ENCODE measurements around the gene ANKRD34B. TPM values are rescaled to one million over a fixed set of nuclear protein-coding genes. Genes with fewer than 3 reads are reported as not detected.

ANKRD34B gene
- polyA plus RNA-seq, 2 of the 4 experiments (the other 2 are of a cell fraction) = 0.01 TPM

GRCh38 chr5:80609692-80610091 is 39.6 kb upstream of the ANKRD34B start:
- no peak for TF ChIP-seq HOXB5 (CRISPR knock-in tag; IDR thresholded peaks at IDR 0.05)
- no peak for TF ChIP-seq TFCP2L1 (CRISPR knock-in tag; IDR thresholded peaks at IDR 0.05)
- TF ChIP-seq ESRRA (IDR thresholded peaks at IDR 0.05; ENCODE audit: borderline replicate concordance, low read length) = no peak
- no peak for TF ChIP-seq JUN (IDR thresholded peaks at IDR 0.05)
- no peak for TF ChIP-seq KDM1A (IDR thresholded peaks at IDR 0.05; ENCODE audit: low read depth)
- no peak for TF ChIP-seq EHMT2 (IDR thresholded peaks at IDR 0.05; ENCODE audit: low read depth)
- no peak for TF ChIP-seq EHF (CRISPR knock-in tag; IDR thresholded peaks at IDR 0.05)
- no peak for TF ChIP-seq HMGXB4 (CRISPR knock-in tag; IDR thresholded peaks at IDR 0.05; ENCODE audit: borderline replicate concordance)
- TF ChIP-seq CBX2 (IDR thresholded peaks at IDR 0.05; ENCODE audit: borderline replicate concordance, low read depth) = no peak
- TF ChIP-seq RCOR1 (IDR thresholded peaks at IDR 0.05; ENCODE audit: low read depth, low read length) = no peak
- no peak for TF ChIP-seq MYC (IDR thresholded peaks at IDR 0.05; ENCODE audit: borderline replicate concordance, low read length)
- no peak for TF ChIP-seq NR3C1 (IDR thresholded peaks at IDR 0.05)
- TF ChIP-seq, protein P1, sequence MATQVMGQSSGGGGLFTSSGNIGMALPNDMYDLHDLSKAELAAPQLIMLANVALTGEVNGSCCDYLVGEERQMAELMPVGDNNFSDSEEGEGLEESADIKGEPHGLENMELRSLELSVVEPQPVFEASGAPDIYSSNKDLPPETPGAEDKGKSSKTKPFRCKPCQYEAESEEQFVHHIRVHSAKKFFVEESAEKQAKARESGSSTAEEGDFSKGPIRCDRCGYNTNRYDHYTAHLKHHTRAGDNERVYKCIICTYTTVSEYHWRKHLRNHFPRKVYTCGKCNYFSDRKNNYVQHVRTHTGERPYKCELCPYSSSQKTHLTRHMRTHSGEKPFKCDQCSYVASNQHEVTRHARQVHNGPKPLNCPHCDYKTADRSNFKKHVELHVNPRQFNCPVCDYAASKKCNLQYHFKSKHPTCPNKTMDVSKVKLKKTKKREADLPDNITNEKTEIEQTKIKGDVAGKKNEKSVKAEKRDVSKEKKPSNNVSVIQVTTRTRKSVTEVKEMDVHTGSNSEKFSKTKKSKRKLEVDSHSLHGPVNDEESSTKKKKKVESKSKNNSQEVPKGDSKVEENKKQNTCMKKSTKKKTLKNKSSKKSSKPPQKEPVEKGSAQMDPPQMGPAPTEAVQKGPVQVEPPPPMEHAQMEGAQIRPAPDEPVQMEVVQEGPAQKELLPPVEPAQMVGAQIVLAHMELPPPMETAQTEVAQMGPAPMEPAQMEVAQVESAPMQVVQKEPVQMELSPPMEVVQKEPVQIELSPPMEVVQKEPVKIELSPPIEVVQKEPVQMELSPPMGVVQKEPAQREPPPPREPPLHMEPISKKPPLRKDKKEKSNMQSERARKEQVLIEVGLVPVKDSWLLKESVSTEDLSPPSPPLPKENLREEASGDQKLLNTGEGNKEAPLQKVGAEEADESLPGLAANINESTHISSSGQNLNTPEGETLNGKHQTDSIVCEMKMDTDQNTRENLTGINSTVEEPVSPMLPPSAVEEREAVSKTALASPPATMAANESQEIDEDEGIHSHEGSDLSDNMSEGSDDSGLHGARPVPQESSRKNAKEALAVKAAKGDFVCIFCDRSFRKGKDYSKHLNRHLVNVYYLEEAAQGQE (IDR thresholded peaks at IDR 0.05) = no peak
- TF ChIP-seq MAFK (IDR thresholded peaks at IDR 0.05; ENCODE audit: partially characterized antibody) = no peak
- no peak for TF ChIP-seq E2F6 (IDR thresholded peaks at IDR 0.05; ENCODE audit: borderline replicate concordance, low read depth)

GRCh38 chr5:80608731-80609130 is 38.7 kb upstream of the ANKRD34B start:
- WGBS (ENCODE audit: missing lambda C conversion rate) = 97% methylated on average over 1 of the region's 1 CpG
- ATAC-seq (no peak), DNase-seq (ENCODE audit: low read depth in 1 of 2, low spot score in 1 of 2) (no peak), FAIRE-seq (no peak)
- ChIA-PET CTCF (no interaction called here), POLR2A (no interaction called here)
- Histone ChIP-seq H3K4me1 (no peaks in the 10 kb centered on the region), H3K4me3 (no peak overlapping the region), H3K9me3 (no peaks in the 10 kb centered on the region), H3K27ac (no peak overlapping the region), H3K4me2 (no peak overlapping the region)
- TF ChIP-seq CBX8 (IDR thresholded peaks at IDR 0.05) = no peak
- TF ChIP-seq ZSCAN20 (CRISPR knock-in tag; IDR thresholded peaks at IDR 0.05) = no peak
- TF ChIP-seq, protein P1 (IDR thresholded peaks at IDR 0.05) = no peak
- TF ChIP-seq USF2 (IDR thresholded peaks at IDR 0.05) = no peak
- no peak for TF ChIP-seq KDM5A (IDR thresholded peaks at IDR 0.05)

More at GRCh38 chr5:80609692-80610091, 39.6 kb upstream of the ANKRD34B start:
- Histone ChIP-seq H3K4me2 (no peak overlapping the region), H3K9me3 (no peaks in the 10 kb centered on the region), H3K4me1 (no peaks in the 10 kb centered on the region), H3K27ac (no peak overlapping the region), H3K4me3 (no peak overlapping the region)
- FAIRE-seq = no peak
- 46% methylated on average over 1 of the region's 1 CpG for WGBS (ENCODE audit: missing lambda C conversion rate)
- ChIA-PET POLR2A (no interaction called here), CTCF (interaction anchor here (1.0 kb wide), 1 partner anchor 21 kb away, joined by 3 read pairs; no protein-coding TSS in a partner anchor)
- no peak for DNase-seq (ENCODE audit: low read depth in 1 of 2, low spot score in 1 of 2)
- ATAC-seq = no peak
